Limb (tissue), 2 donors: ENCODE data around the gene CDYL2.
"Not testable (repeated sequence)": the region's sequence is repeated elsewhere in the genome, so short reads cannot be mapped to it uniquely, and the experiment has no call there.

Experiments
- DNase-seq, 2 donors: peaks; one replicate each; pipeline ENCODE4 v3.0.0-alpha.2; 2016; ENCODE audit errors: extremely low spot score in 2 of 2

Gene CDYL2

GRCh38 chr16:80671281-80671849, 133.0 kb downstream of the CDYL2 start:
- no peak for DNase-seq

- DNase-seq = no peak
Measured at GRCh38 chr16:80670170-80670865, 134.1 kb downstream of the CDYL2 start.

GRCh38 chr16:80669673-80670072, 134.7 kb downstream of the CDYL2 start:
- no peak for DNase-seq

- DNase-seq = no peak
Measured at GRCh38 chr16:80667925-80668324, 136.5 kb downstream of the CDYL2 start.

GRCh38 chr16:80667251-80667560, 137.2 kb downstream of the CDYL2 start:
- no peak for DNase-seq

GRCh38 chr16:80666378-80667250, 137.8 kb downstream of the CDYL2 start:
- no peak for DNase-seq

GRCh38 chr16:80665356-80665755, 139.0 kb downstream of the CDYL2 start:
- no peak for DNase-seq

GRCh38 chr16:80664786-80665185, 139.6 kb downstream of the CDYL2 start:
- DNase-seq = no peak

GRCh38 chr16:80664226-80664625, 140.2 kb downstream of the CDYL2 start:
- DNase-seq = no peak

GRCh38 chr16:80663078-80663477, 141.3 kb downstream of the CDYL2 start:
- DNase-seq = no peak

- DNase-seq = no peak
Measured at GRCh38 chr16:80659865-80660264, 144.5 kb downstream of the CDYL2 start.

GRCh38 chr16:80656711-80657150, 147.7 kb downstream of the CDYL2 start:
- DNase-seq = no peak

- DNase-seq = no peak
Measured at GRCh38 chr16:80656161-80656560, 148.2 kb downstream of the CDYL2 start.

GRCh38 chr16:80655751-80656150, 148.6 kb downstream of the CDYL2 start:
- DNase-seq = no peak

GRCh38 chr16:80654094-80654862, 150.1 kb downstream of the CDYL2 start:
- no peak for DNase-seq

GRCh38 chr16:80652441-80652840, 152.0 kb downstream of the CDYL2 start:
- DNase-seq = no peak

GRCh38 chr16:80650281-80650680, 154.1 kb downstream of the CDYL2 start:
- DNase-seq = not testable (repeated sequence)

GRCh38 chr16:80640316-80640715, 164.1 kb downstream of the CDYL2 start:
- DNase-seq = no peak

- no peak for DNase-seq
Measured at GRCh38 chr16:80639636-80640035, 164.8 kb downstream of the CDYL2 start.

GRCh38 chr16:80637621-80638020, 166.8 kb downstream of the CDYL2 start:
- no peak for DNase-seq

GRCh38 chr16:80631581-80631980, 172.8 kb downstream of the CDYL2 start:
- DNase-seq = no peak

GRCh38 chr16:80628254-80628653, 176.1 kb downstream of the CDYL2 start:
- no peak for DNase-seq
